Brain microvascular endothelial cell (primary cell): Measurements from ENCODE around the gene RPS16.
"Not testable (repeated sequence)": the region's sequence is repeated elsewhere in the genome, so short reads cannot be mapped to it uniquely, and the experiment has no call there.

Experiments used
- DNase-seq: peaks from one replicate; pipeline ENCODE4 v3.0.0-alpha.2; 2020
- H3K27ac ChIP-seq: fragments of 250-450 bp; sonication (Bioruptor Pico); 2 replicates; pipeline ENCODE4 v1.5.1; 2020; ENCODE audit warnings: mild to moderate bottlenecking, moderate library complexity
- H3K27me3 ChIP-seq: fragments of 250-450 bp; sonication (Bioruptor Pico); replicated peaks from 2 replicates; pipeline ENCODE4 v1.5.1; 2020; ENCODE audit warnings: mild to moderate bottlenecking
- H3K36me3 ChIP-seq: fragments of 250-450 bp; sonication (Bioruptor Pico); replicated peaks from 2 replicates; pipeline ENCODE4 v1.5.1; 2020; ENCODE audit warnings: mild to moderate bottlenecking
- H3K4me3 ChIP-seq: 2 replicates; pipeline ENCODE4 v1.5.1; 2011; ENCODE audit warnings: low read depth, mild to moderate bottlenecking, control low read depth, low read length, moderate library complexity
- CTCF ChIP-seq: IDR thresholded peaks from 2 replicates; pipeline ENCODE4 v1.5.1; 2011; ENCODE audit warnings: low read depth, mild to moderate bottlenecking, moderate library complexity, low read length, control low read depth, inconsistent platforms; ENCODE audit errors: missing control alignments
- in situ Hi-C: cut with HindIII; loops from 2 replicates; pipeline ENCODE4 v1.10.0; 2017; ENCODE audit warnings: low sequenced_read_pairs, low pct_ligation_motif_present

Gene RPS16

GRCh38 chr19:39479916-39480315, 44.2 kb upstream of the RPS16 start:
- in situ Hi-C loops, result no loop called here
- Histone ChIP-seq H3K36me3 (peaks cover 22% of the 10 kb centered on the region), H3K27me3 (no peaks in the 10 kb centered on the region), H3K4me3 (peak overlapping the region; percentile 99), H3K27ac (peak overlapping the region; percentile 87)
- DNase-seq, result no peak
- TF ChIP-seq CTCF, result no peak

- DNase-seq, H3K4me3 ChIP-seq, H3K27ac ChIP-seq, in situ Hi-C loops, H3K27me3 ChIP-seq: not testable (repeated sequence)
- H3K36me3 ChIP-seq, result peaks cover 27% of the 10 kb centered on the region
Observed at GRCh38 chr19:39479319-39479801, 43.6 kb upstream of the RPS16 start.

GRCh38 chr19:39475748-39476147, 40.0 kb upstream of the RPS16 start:
- no peak overlapping the region for H3K4me3 ChIP-seq
- in situ Hi-C loops, result no loop called here
- no peak for DNase-seq
- no peak for TF ChIP-seq CTCF
- no peak overlapping the region for H3K27ac ChIP-seq
- H3K27me3 ChIP-seq, result no peaks in the 10 kb centered on the region
- H3K36me3 ChIP-seq, result peaks cover 58% of the 10 kb centered on the region

- no peaks in the 10 kb centered on the region for H3K27me3 ChIP-seq
Observed at GRCh38 chr19:39474139-39474620, 38.4 kb upstream of the RPS16 start.

GRCh38 chr19:39473443-39473960, 37.8 kb upstream of the RPS16 start:
- Histone ChIP-seq H3K27ac (no peak overlapping the region), H3K36me3 (peaks cover 81% of the 10 kb centered on the region), H3K4me3 (no peak overlapping the region), H3K27me3 (no peaks in the 10 kb centered on the region)
- no peak for TF ChIP-seq CTCF
- in situ Hi-C loops, result no loop called here
- no peak for DNase-seq

More at GRCh38 chr19:39474139-39474620, 38.4 kb upstream of the RPS16 start:
- peaks cover 74% of the 10 kb centered on the region for H3K36me3 ChIP-seq
- no peak overlapping the region for H3K27ac ChIP-seq
- in situ Hi-C loops, result no loop called here
- peak; percentile 18 for DNase-seq
- TF ChIP-seq CTCF, result peak; percentile 94
- no peak overlapping the region for H3K4me3 ChIP-seq

- no peak for TF ChIP-seq CTCF
- H3K36me3 ChIP-seq, result peaks cover 87% of the 10 kb centered on the region
- H3K27me3 ChIP-seq, result no peaks in the 10 kb centered on the region
- H3K27ac ChIP-seq, result no peak overlapping the region
- H3K4me3 ChIP-seq, result no peak overlapping the region
- in situ Hi-C loops, result no loop called here
- no peak for DNase-seq
Observed at GRCh38 chr19:39472746-39473442, 37.1 kb upstream of the RPS16 start.
